GM18502 (cell line): Measurements from ENCODE around the gene TBC1D5.
"Not testable (repeated sequence)": the region's sequence is repeated elsewhere in the genome, so short reads cannot be mapped to it uniquely, and the experiment has no call there.

Experiments
- ATAC-seq: cut with Tn5 transposase; IDR thresholded peaks from one replicate; pipeline ENCODE4 v1.9.1; 2021; ENCODE audit warnings: mild to moderate bottlenecking; ENCODE audit not compliant: unreplicated experiment, poor library complexity

Gene TBC1D5

GRCh38 chr3:17749705-17750293 is 7.4 kb upstream of the TBC1D5 start:
- ATAC-seq = peak; percentile 26

- ATAC-seq = peak; percentile 49
Measured at GRCh38 chr3:17749281-17749680, 6.8 kb upstream of the TBC1D5 start.

GRCh38 chr3:17747890-17748247 is 5.4 kb upstream of the TBC1D5 start:
- no peak for ATAC-seq

- peak; percentile 82 for ATAC-seq
Measured at GRCh38 chr3:17747174-17747889, 4.9 kb upstream of the TBC1D5 start.

- ATAC-seq = no peak
Measured at GRCh38 chr3:17745894-17746293, 3.5 kb upstream of the TBC1D5 start.

- ATAC-seq = no peak
Measured at GRCh38 chr3:17745301-17745700, 2.9 kb upstream of the TBC1D5 start.

- no peak for ATAC-seq
Measured at GRCh38 chr3:17744693-17745092, 2.3 kb upstream of the TBC1D5 start.

- ATAC-seq = no peak
Measured at GRCh38 chr3:17743658-17743995, 1.2 kb upstream of the TBC1D5 start.

- peak; percentile 2 for ATAC-seq
Measured at GRCh38 chr3:17742880-17743657, 638 bp upstream of the TBC1D5 start.

GRCh38 chr3:17741621-17742101 is 770 bp downstream of the TBC1D5 start:
- ATAC-seq = no peak

GRCh38 chr3:17740721-17741141 is 1.7 kb downstream of the TBC1D5 start:
- no peak for ATAC-seq

GRCh38 chr3:17738921-17739320 is 3.5 kb downstream of the TBC1D5 start:
- ATAC-seq = no peak

- no peak for ATAC-seq
Measured at GRCh38 chr3:17738219-17738618, 4.2 kb downstream of the TBC1D5 start.

- ATAC-seq = no peak
Measured at GRCh38 chr3:17737591-17737990, 4.8 kb downstream of the TBC1D5 start.

GRCh38 chr3:17735362-17735761 is 7.1 kb downstream of the TBC1D5 start:
- not testable (repeated sequence) for ATAC-seq

- no peak for ATAC-seq
Measured at GRCh38 chr3:17733768-17734167, 8.7 kb downstream of the TBC1D5 start.

GRCh38 chr3:17733215-17733614 is 9.2 kb downstream of the TBC1D5 start:
- ATAC-seq = no peak

GRCh38 chr3:17730318-17730967 is 12.0 kb downstream of the TBC1D5 start:
- no peak for ATAC-seq

- no peak for ATAC-seq
Measured at GRCh38 chr3:17726313-17726712, 16.1 kb downstream of the TBC1D5 start.

- ATAC-seq = not testable (repeated sequence)
Measured at GRCh38 chr3:17725844-17726243, 16.6 kb downstream of the TBC1D5 start.

GRCh38 chr3:17724948-17725347 is 17.5 kb downstream of the TBC1D5 start:
- ATAC-seq = no peak
